Eye (tissue), 1 donor: ENCODE measurements around the gene BPHL.
"Not testable (repeated sequence)": the region's sequence is repeated elsewhere in the genome, so short reads cannot be mapped to it uniquely, and the experiment has no call there.

ENCODE experiments used
- DNase-seq: peaks from one replicate; pipeline ENCODE4 v3.0.0-alpha.2; 2015

BPHL gene

GRCh38 chr6:3186974-3187382 lies 68.5 kb downstream of the BPHL start:
- DNase-seq, result peak; percentile 48

DNA sequence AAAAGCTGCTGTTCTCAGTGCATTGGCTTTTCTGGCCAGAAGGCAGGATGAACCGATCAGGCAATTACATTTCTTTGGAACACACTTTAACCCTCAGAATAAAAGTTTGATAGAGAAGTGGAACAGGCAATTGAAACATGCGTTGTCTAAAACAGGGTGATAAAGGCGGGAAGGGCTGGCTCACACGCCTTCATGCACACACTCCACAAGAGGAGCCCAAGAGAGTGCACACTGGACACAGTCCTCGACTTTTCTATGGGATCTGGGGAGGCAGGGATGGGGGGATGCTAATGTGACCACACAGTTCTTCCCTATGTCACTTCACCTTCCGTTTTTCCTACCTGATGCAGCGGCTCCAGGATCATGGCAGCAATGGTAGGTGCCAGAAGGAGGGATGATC lies 69.8 kb downstream of the BPHL start:
- no peak for DNase-seq

- DNase-seq, result not testable (repeated sequence)
These were observed 70.7 kb downstream of the BPHL start for GRCh38 chr6:3189192-3189591.

- no peak for DNase-seq
These were observed 71.5 kb downstream of the BPHL start for GRCh38 chr6:3190056-3190455.

GRCh38 chr6:3190779-3191178 lies 72.3 kb downstream of the BPHL start:
- DNase-seq, result no peak

DNA sequence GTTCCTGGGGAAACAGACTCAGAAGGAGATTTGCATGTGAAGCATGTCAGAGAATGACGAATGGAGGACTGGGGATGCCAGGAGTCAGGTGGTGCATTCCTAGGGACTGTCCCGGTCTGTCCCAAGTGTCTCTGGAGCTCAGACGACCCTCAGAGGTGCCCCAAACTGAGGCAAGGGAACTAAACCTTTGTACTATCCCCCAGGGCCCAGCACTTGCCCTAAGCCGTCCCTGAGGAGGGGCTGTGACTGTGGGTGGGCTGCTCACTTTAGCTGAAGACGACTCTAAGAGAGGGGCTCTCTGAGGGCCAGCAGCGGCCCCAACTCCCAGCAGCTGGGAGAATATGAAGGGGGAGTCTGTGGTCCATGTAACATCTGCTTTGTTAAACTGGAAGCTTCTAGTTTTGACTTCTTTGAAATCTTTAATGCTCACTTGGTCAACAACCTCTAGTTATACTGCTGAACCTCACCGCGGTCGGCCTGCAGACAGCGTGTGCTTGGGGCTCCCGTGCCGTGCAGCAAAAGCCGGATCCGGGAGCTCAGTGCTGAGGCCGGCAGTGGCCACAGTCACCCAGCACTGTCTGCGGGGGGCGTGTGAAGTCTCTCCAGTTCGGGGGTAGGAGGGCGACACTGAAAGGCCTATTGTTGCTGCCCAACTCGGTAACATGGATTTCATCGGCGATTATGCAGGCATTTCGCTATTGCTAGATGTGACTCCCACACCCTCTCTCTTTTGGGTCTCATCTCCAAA lies 74.8 kb downstream of the BPHL start:
- no peak for DNase-seq

GRCh38 chr6:3194535-3195419 lies 76.3 kb downstream of the BPHL start:
- peak; percentile 89 for DNase-seq

DNA sequence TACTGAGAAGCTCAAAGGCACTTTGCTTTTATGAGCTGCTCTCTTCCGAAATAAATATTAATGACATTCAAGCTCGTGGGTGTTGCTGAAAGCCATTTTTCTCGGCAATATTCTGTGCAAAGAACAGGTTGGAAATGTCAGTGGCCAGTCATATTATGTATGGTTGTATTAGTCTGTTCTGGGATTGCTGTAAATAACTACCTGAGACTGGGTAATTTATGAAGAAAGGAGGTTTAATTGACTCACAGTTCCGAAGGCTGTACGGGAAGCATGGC lies 76.8 kb downstream of the BPHL start:
- no peak for DNase-seq

DNA sequence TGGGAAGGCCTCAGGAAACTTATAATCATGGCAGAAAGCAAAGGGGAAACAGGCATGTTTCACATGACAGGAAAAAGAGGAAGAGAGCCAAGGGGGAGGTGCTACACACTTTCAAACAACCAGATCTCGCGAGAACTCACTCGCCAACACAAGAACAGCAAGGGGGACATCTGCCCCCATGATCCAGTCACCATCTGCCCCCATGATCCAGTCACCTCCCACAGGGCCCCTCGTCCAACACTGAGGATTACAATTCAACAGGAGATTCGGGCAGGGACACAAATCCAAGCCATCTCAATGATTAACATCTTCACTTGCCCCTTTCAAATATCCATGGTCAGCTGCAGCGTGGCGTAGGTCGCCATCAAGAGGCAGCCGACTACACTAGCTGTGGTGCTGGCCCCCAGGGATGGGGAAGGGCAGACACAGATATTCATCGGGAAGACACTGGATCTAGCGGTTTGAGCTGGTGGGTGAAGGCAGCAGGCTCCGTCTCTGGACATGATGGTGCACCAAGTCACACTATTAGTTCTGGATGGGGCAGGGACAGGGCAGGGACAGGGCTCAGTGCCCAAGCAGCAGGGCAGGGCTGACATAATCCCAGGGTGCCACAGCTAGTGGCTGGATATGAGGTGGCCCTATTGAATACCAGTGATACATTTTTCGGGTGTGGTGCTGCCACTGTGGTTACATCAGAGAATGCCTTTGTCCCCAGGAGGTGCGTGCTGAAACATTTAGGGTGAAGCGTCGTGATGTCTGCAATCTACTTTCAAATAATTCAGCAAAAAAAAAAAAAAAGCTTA lies 77.4 kb downstream of the BPHL start:
- DNase-seq, result peak; percentile 82

GRCh38 chr6:3196770-3197169 lies 78.3 kb downstream of the BPHL start:
- no peak for DNase-seq

DNA sequence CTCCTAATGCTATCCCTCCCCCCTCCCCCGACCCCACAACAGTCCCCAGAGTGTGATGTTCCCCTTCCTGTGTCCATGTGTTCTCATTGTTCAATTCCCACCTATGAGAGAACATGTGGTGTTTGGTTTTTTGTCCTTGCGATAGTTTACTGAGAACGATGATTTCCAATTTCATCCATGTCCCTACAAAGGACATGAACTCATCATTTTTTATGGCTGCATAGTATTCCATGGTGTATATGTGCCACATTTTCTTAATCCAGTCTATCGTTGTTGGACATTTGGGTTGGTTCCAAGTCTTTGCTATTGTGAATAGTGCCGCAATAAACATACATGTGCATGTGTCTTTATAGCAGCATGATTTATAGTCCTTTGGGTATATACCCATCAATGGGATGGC lies 79.2 kb downstream of the BPHL start:
- not testable (repeated sequence) for DNase-seq

DNA sequence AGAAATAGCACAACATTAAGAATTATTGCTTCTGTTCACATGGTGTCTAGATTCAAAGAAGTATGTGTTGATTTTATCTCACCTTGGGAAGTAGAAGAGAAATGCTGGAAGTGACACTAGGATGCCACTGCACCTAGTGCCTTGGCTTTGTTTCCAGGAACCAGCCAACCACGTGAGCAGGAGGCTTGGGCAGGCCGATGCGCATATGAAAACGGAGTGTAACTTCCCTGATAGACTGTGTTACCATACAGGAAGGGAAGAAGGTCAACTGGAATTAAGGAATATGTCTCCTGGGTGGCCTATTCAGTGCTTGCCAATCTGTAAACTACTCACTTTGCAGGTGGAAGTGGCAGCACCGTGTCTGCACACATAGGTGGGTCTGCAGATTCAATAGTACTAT lies 80.9 kb downstream of the BPHL start:
- no peak for DNase-seq

- no peak for DNase-seq
These were observed 82.2 kb downstream of the BPHL start for GRCh38 chr6:3200682-3201081.

GRCh38 chr6:3201388-3201787 lies 82.9 kb downstream of the BPHL start:
- no peak for DNase-seq
